HCT116 (cell line): ENCODE results near the gene TNS3. TPM values are rescaled to one million over a fixed set of nuclear protein-coding genes. Genes with fewer than 3 reads are reported as not detected.

Experiments
- ATAC-seq: fragments of 200-7000 bp; cut with Tn5 transposase; 2 replicates; pipeline ENCODE4 v1.9.1; 2020; ENCODE audit warnings: mild to moderate bottlenecking, moderate library complexity
- BruUV-seq: library from RNA; stranded (reverse); fragments of 400-500 nt; replicated peaks from 2 replicates; lab custom pipeline; 2021; lab: Mats Ljungman, UMichigan
- CTCF ChIA-PET: fragments of 300-600 bp; sonication (Branson Sonifier 250); formaldehyde crosslinking; loops from one replicate; lab custom pipeline; 2021; ENCODE audit warnings: antibody characterized with exemption; lab: Charles Lee
- POLR2A ChIA-PET: fragments of 300-600, 350-600 bp; sonication (Branson Sonifier 250); formaldehyde crosslinking; loops from one replicate; lab custom pipeline; 2021; ENCODE audit warnings: antibody characterized with exemption; lab: Charles Lee
- RAD21 ChIA-PET, 2 experiments: fragments of 300-600 bp; sonication (Branson Sonifier 250); formaldehyde crosslinking; loops; one replicate each; lab custom pipeline; 2023; ENCODE audit warnings: low total read pairs in 2 of 2; ENCODE audit not compliant: uncharacterized antibody in 2 of 2, unreplicated experiment in 2 of 2, low non-redundant PET in 1 of 2; lab: Charles Lee
- DNase-seq: peaks from one replicate; pipeline ENCODE4 v3.0.0-alpha.2; 2010; ENCODE audit warnings: low read depth, low spot score
- H2AFZ ChIP-seq: fragments of 200-600 bp; shearing (Covaris generic), sonication (generic); 2 replicates; pipeline ENCODE4 v1.6.1; 2017; ENCODE audit warnings: low read depth, mixed run types, mixed read lengths, antibody characterized with exemption, low read length; ENCODE audit not compliant: poor library complexity, severe bottlenecking
- H3K27ac ChIP-seq: 2 replicates; pipeline ENCODE4 v1.5.1; 2012; ENCODE audit warnings: low read depth, low read length
- H3K27me3 ChIP-seq: fragments of 200-600 bp; sonication (generic); 2 replicates; pipeline ENCODE4 v1.6.1; 2016; ENCODE audit warnings: mixed run types, low read length, mixed read lengths; ENCODE audit not compliant: insufficient read depth
- H3K36me3 ChIP-seq, 2 experiments: fragments of 200-500 bp in 1 of 2; fragments of 200-600 bp in 1 of 2; sonication (Bioruptor generic) in 1 of 2; sonication (generic) in 1 of 2; 2 replicates each; pipeline versions ENCODE4 v1.5.1 to v1.6.1; 2014 to 2016; ENCODE audit warnings: low read length in 2 of 2, inconsistent platforms in 1 of 2, mixed read lengths in 1 of 2, mixed run types in 1 of 2; ENCODE audit not compliant: insufficient read depth in 2 of 2, control insufficient read depth in 1 of 2
- H3K4me1 ChIP-seq, 2 experiments: fragments of 200-600 bp in 1 of 2; sonication (generic) in 1 of 2; 2 replicates each; pipeline versions ENCODE4 v1.5.1 to v1.6.1; 2012 to 2017; ENCODE audit warnings: low read length in 2 of 2, inconsistent platforms in 1 of 2, mild to moderate bottlenecking in 1 of 2, mixed read lengths in 1 of 2, mixed run types in 1 of 2, moderate library complexity in 1 of 2; ENCODE audit not compliant: insufficient read depth in 2 of 2, control insufficient read depth in 1 of 2
- H3K4me2 ChIP-seq: fragments of 200-600 bp; sonication (generic); 2 replicates; pipeline ENCODE4 v1.6.1; 2017; ENCODE audit warnings: mixed run types, low read length, mixed read lengths
- H3K4me3 ChIP-seq, 2 experiments: fragments of 200-600 bp in 1 of 2; sonication (generic) in 1 of 2; replicated peaks in 1 of 2; 2 replicates each; pipeline ENCODE4 v1.5.1; 2011 to 2016; ENCODE audit warnings: low read length in 2 of 2, control low read depth in 1 of 2, low read depth in 1 of 2, mild to moderate bottlenecking in 1 of 2, mixed read lengths in 1 of 2, mixed run types in 1 of 2
- H3K79me2 ChIP-seq: fragments of 200-600 bp; sonication (generic); 2 replicates; pipeline ENCODE4 v1.6.1; 2017; ENCODE audit warnings: mild to moderate bottlenecking, mixed run types, low read length, moderate library complexity, mixed read lengths; ENCODE audit not compliant: insufficient read depth
- H3K9ac ChIP-seq: fragments of 200-600 bp; sonication (generic); 2 replicates; pipeline ENCODE4 v1.6.1; 2016; ENCODE audit warnings: low read length, mixed read lengths
- H3K9me2 ChIP-seq: fragments of 200-600 bp; sonication (generic), shearing (Covaris generic); 2 replicates; pipeline ENCODE4 v1.6.1; 2017; ENCODE audit warnings: mixed run types, mild to moderate bottlenecking, moderate library complexity; ENCODE audit not compliant: insufficient read depth
- H3K9me3 ChIP-seq, 2 experiments: fragments of 200-500 bp in 1 of 2; fragments of 200-600 bp in 1 of 2; sonication (Bioruptor generic) in 1 of 2; sonication (generic) in 1 of 2; 2 replicates each; pipeline ENCODE4 v1.6.1; 2014 to 2017; ENCODE audit warnings: low read length in 2 of 2, mixed read lengths in 2 of 2, inconsistent platforms in 1 of 2, low read depth in 1 of 2, mild to moderate bottlenecking in 1 of 2, mixed run types in 1 of 2, moderate library complexity in 1 of 2; ENCODE audit not compliant: control insufficient read depth in 1 of 2, insufficient read depth in 1 of 2
- H4K20me1 ChIP-seq: fragments of 200-600 bp; sonication (generic), shearing (Covaris generic); 2 replicates; pipeline ENCODE4 v1.6.1; 2017; ENCODE audit warnings: mixed run types, mild to moderate bottlenecking, moderate library complexity; ENCODE audit not compliant: insufficient read depth
- CBX3 ChIP-seq: IDR thresholded peaks from 2 replicates; pipeline ENCODE4 v1.6.1; 2012; ENCODE audit warnings: low read depth
- EZH2 ChIP-seq: fragments of 200-600 bp; sonication (generic); IDR thresholded peaks from 2 replicates; pipeline ENCODE4 v1.6.1; 2017; ENCODE audit warnings: antibody characterized with exemption, mixed run types
- FOSL1 ChIP-seq: IDR thresholded peaks from 2 replicates; pipeline ENCODE4 v1.6.1; 2012; ENCODE audit warnings: low read depth
- POLR2AphosphoS5 ChIP-seq: IDR thresholded peaks from 2 replicates; pipeline ENCODE4 v1.6.1; 2011; ENCODE audit warnings: mild to moderate bottlenecking, low read depth, low read length, moderate library complexity
- SIN3A ChIP-seq: IDR thresholded peaks from 2 replicates; pipeline ENCODE4 v1.6.1; 2012; ENCODE audit warnings: low read depth
- SP1 ChIP-seq: IDR thresholded peaks from 2 replicates; pipeline ENCODE4 v1.6.1; 2012; ENCODE audit warnings: low read depth
- SRF ChIP-seq: IDR thresholded peaks from 2 replicates; pipeline ENCODE4 v1.6.1; 2012; ENCODE audit warnings: low read depth
- TCF7L2 ChIP-seq: IDR thresholded peaks from 2 replicates; pipeline ENCODE4 v1.7.0; 2011; ENCODE audit warnings: borderline replicate concordance, inconsistent platforms; ENCODE audit not compliant: insufficient read depth, insufficient read length; ENCODE audit errors: extremely low read depth
- YY1 ChIP-seq: IDR thresholded peaks from 2 replicates; pipeline ENCODE4 v1.6.1; 2011; ENCODE audit warnings: low read length, low read depth, moderate library complexity, mild to moderate bottlenecking; ENCODE audit not compliant: insufficient replicate concordance; ENCODE audit errors: extremely low read depth
- ZNF274 ChIP-seq: fragments of 200-500 bp; sonication (Bioruptor generic); IDR thresholded peaks from 2 replicates; pipeline ENCODE4 v1.6.1; 2014; ENCODE audit warnings: mild to moderate bottlenecking, low read depth, low read length, inconsistent platforms
- intact Hi-C: fragments of 100-400 bp; cut with micrococcal nuclease; formaldehyde crosslinking; loops from 2 replicates; pipeline ENCODE4 v1.10.0; 2022
- total RNA-seq: library from RNA; stranded (reverse); gene quantifications from one replicate; pipeline ENCODE4 v1.2.1, GENCODE V29; 2021; ENCODE audit not compliant: unreplicated experiment
- TF ChIP-seq, protein P1 (sequence below): IDR thresholded peaks from 2 replicates; pipeline ENCODE4 v1.6.1; 2012
- TF ChIP-seq, protein P2 (sequence below): IDR thresholded peaks from 2 replicates; pipeline ENCODE4 v1.6.1; 2012
- TF ChIP-seq, protein P3 (sequence below): IDR thresholded peaks from 2 replicates; pipeline ENCODE4 v1.6.1; 2011; ENCODE audit warnings: mild to moderate bottlenecking, low read length, moderate library complexity; ENCODE audit not compliant: insufficient replicate concordance; ENCODE audit errors: extremely low read depth
- TF ChIP-seq, protein P4 (sequence below): IDR thresholded peaks from 2 replicates; pipeline ENCODE4 v1.6.1; 2012; ENCODE audit warnings: low read depth

Gene TNS3
- total RNA-seq, 1 experiment from 2014 or later: 9.1 TPM

DNA sequence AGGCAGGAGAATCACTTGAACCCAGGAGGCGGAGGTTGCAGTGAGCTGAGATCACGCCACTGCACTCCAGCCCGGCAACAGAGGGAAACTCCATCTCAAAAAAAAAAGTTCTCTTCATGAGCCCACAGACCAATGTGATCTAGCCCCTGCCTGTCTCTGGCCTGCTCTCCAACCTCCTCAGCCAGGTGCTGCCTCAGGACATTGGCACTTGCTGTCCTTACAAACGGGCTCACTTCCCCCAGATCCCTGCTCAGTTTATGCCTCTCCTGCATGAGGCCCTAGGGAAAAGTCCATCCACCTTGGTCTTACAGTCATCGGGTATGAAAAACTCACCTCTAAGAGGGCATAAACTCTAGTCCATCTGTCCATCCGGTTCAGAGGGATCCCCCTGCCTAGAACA is 32.5 kb downstream of the TNS3 start:
- ATAC-seq (no peak), DNase-seq (no peak)
- ChIA-PET POLR2A (no interaction called here), CTCF (no interaction called here), RAD21 (no interaction called here)
- no TSS peak for BruUV-seq
- Histone ChIP-seq H3K9me3 (no peaks in the 10 kb centered on the region), H3K79me2 (no peaks in the 10 kb centered on the region), H3K36me3 (no peaks in the 10 kb centered on the region), H3K9me2 (no peaks in the 10 kb centered on the region), H3K27me3 (no peaks in the 10 kb centered on the region), H3K9ac (no peak overlapping the region)
- no peak for TF ChIP-seq EZH2
- TF ChIP-seq, all 23 proteins: peak for 0
- Histone ChIP-seq H4K20me1 (no peaks in the 10 kb centered on the region), H3K27ac (no peak overlapping the region), H3K4me2 (no peak overlapping the region), H3K4me1 (peaks cover 10 to 26% of the 10 kb centered on the region in 2 experiments), H2AFZ (no peak overlapping the region), H3K4me3 (no peak overlapping the region)
- intact Hi-C loops: no loop called here

DNA sequence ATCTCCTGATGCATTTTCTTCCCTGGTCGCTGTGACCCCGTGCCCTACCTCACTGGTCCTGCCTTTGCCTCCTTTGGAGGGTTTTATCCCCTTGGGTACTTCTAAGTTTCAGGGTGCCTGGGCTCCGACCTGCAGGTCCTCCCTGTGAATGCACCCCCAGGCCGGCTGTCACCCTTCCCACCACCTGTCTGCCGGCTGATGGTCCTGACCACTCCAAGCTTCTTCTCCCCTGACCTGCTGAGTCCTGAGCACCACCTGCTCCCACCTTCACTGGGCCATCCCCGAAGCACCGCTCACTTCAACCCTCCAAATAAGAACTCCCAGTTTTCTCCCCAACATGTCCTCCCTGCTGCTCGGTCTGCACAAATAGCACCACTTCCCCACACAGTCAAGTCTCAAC is 33.4 kb downstream of the TNS3 start:
- Histone ChIP-seq H3K27me3 (no peaks in the 10 kb centered on the region), H3K36me3 (no peaks in the 10 kb centered on the region), H3K9me2 (no peaks in the 10 kb centered on the region), H3K9me3 (no peaks in the 10 kb centered on the region), H3K79me2 (no peaks in the 10 kb centered on the region), H3K4me1 (peaks cover 10 to 26% of the 10 kb centered on the region in 2 experiments), H3K27ac (no peak overlapping the region), H3K4me2 (0 out of 2 replicates have a peak overlapping the region, but pooled peaks have one; percentile 21), H4K20me1 (no peaks in the 10 kb centered on the region), H3K9ac (no peak overlapping the region), H3K4me3 (no peak overlapping the region), H2AFZ (no peak overlapping the region)
- RAD21 ChIA-PET: no interaction called here
- CTCF ChIA-PET: no interaction called here
- DNase-seq: no peak
- POLR2A ChIA-PET: no interaction called here
- intact Hi-C loops: no loop called here
- ATAC-seq: no peak
- BruUV-seq: no TSS peak
- TF ChIP-seq, protein P1, sequence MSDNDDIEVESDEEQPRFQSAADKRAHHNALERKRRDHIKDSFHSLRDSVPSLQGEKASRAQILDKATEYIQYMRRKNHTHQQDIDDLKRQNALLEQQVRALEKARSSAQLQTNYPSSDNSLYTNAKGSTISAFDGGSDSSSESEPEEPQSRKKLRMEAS: no peak
- no peak for TF ChIP-seq CBX3
- TF ChIP-seq, protein P2, sequence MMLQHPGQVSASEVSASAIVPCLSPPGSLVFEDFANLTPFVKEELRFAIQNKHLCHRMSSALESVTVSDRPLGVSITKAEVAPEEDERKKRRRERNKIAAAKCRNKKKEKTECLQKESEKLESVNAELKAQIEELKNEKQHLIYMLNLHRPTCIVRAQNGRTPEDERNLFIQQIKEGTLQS: no peak
- no peak for TF ChIP-seq YY1
- TF ChIP-seq, protein P3, sequence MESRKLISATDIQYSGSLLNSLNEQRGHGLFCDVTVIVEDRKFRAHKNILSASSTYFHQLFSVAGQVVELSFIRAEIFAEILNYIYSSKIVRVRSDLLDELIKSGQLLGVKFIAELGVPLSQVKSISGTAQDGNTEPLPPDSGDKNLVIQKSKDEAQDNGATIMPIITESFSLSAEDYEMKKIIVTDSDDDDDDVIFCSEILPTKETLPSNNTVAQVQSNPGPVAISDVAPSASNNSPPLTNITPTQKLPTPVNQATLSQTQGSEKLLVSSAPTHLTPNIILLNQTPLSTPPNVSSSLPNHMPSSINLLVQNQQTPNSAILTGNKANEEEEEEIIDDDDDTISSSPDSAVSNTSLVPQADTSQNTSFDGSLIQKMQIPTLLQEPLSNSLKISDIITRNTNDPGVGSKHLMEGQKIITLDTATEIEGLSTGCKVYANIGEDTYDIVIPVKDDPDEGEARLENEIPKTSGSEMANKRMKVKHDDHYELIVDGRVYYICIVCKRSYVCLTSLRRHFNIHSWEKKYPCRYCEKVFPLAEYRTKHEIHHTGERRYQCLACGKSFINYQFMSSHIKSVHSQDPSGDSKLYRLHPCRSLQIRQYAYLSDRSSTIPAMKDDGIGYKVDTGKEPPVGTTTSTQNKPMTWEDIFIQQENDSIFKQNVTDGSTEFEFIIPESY: no peak
- TF ChIP-seq SRF: no peak
- no peak for TF ChIP-seq SIN3A
- no peak for TF ChIP-seq EZH2
- TF ChIP-seq POLR2AphosphoS5: no peak
- TF ChIP-seq ZNF274: no peak
- TF ChIP-seq, protein P4, sequence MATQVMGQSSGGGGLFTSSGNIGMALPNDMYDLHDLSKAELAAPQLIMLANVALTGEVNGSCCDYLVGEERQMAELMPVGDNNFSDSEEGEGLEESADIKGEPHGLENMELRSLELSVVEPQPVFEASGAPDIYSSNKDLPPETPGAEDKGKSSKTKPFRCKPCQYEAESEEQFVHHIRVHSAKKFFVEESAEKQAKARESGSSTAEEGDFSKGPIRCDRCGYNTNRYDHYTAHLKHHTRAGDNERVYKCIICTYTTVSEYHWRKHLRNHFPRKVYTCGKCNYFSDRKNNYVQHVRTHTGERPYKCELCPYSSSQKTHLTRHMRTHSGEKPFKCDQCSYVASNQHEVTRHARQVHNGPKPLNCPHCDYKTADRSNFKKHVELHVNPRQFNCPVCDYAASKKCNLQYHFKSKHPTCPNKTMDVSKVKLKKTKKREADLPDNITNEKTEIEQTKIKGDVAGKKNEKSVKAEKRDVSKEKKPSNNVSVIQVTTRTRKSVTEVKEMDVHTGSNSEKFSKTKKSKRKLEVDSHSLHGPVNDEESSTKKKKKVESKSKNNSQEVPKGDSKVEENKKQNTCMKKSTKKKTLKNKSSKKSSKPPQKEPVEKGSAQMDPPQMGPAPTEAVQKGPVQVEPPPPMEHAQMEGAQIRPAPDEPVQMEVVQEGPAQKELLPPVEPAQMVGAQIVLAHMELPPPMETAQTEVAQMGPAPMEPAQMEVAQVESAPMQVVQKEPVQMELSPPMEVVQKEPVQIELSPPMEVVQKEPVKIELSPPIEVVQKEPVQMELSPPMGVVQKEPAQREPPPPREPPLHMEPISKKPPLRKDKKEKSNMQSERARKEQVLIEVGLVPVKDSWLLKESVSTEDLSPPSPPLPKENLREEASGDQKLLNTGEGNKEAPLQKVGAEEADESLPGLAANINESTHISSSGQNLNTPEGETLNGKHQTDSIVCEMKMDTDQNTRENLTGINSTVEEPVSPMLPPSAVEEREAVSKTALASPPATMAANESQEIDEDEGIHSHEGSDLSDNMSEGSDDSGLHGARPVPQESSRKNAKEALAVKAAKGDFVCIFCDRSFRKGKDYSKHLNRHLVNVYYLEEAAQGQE: no peak
- no peak for TF ChIP-seq FOSL1
- no peak for TF ChIP-seq SP1
- TF ChIP-seq TCF7L2: no peak
